Activated naive CD4-positive, alpha-beta T cell treated with anti-CD3 and anti-CD28 coated beads, Interleukin-2, amount 50 U/mL, for 72 hours (primary cell): Measurements from ENCODE around the gene FTO. TPM values are rescaled to one million over a fixed set of nuclear protein-coding genes. Genes with fewer than 3 reads are reported as not detected.

Experiments
- ATAC-seq, 2 donors: fragments of 150-1000 bp; cut with Tn5 transposase; 2 replicates each; pipeline ENCODE4 v1.10.0; 2021; ENCODE audit warnings: mild to moderate bottlenecking in 2 of 2, moderate library complexity in 2 of 2
- DNase-seq, 2 donors: peaks; one replicate each; pipeline ENCODE4 v3.0.0; 2021 to 2022; ENCODE audit warnings: low spot score in 2 of 2
- H3K27ac Mint-ChIP-seq, 2 donors: one replicate each; pipeline ENCODE4 v1.8.0; 2022; ENCODE audit warnings: mild to moderate bottlenecking in 2 of 2, mixed read lengths in 2 of 2
- H3K36me3 Mint-ChIP-seq, 2 donors: one replicate each; pipeline ENCODE4 v1.8.0; 2022; ENCODE audit warnings: mixed read lengths in 2 of 2
- H3K9me3 Mint-ChIP-seq, 2 donors: one replicate each; pipeline ENCODE4 v1.8.0; 2022; ENCODE audit warnings: mixed read lengths in 2 of 2
- total RNA-seq, 2 donors: library from RNA; stranded (reverse); gene quantifications; one replicate each; pipeline ENCODE4 v1.2.3, GENCODE V29; 2022

Gene FTO
- total RNA-seq, 2 donors from 2014 or later = 57.5 to 63.1 TPM

GRCh38 chr16:53736297-53736696 lies 32.3 kb downstream of the FTO start:
- no peak overlapping the region for H3K27ac Mint-ChIP-seq
- DNase-seq = no peak
- no peaks in the 10 kb centered on the region for H3K9me3 Mint-ChIP-seq
- no peaks in the 10 kb centered on the region for H3K36me3 Mint-ChIP-seq
- no peak for ATAC-seq

GRCh38 chr16:53737552-53737951 lies 33.6 kb downstream of the FTO start:
- no peak overlapping the region for H3K27ac Mint-ChIP-seq
- ATAC-seq = no peak
- H3K36me3 Mint-ChIP-seq = no peaks in the 10 kb centered on the region
- no peaks in the 10 kb centered on the region for H3K9me3 Mint-ChIP-seq
- no peak for DNase-seq

- no peaks in the 10 kb centered on the region for H3K36me3 Mint-ChIP-seq
- DNase-seq (no peak), ATAC-seq (no peak)
- no peaks in the 10 kb centered on the region for H3K9me3 Mint-ChIP-seq
- no peak overlapping the region for H3K27ac Mint-ChIP-seq
Observed at GRCh38 chr16:53740476-53740875, 36.5 kb downstream of the FTO start.

- Mint-ChIP-seq H3K9me3 (no peaks in the 10 kb centered on the region), H3K27ac (no peak overlapping the region), H3K36me3 (no peaks in the 10 kb centered on the region)
- ATAC-seq (no peak), DNase-seq (no peak)
Observed at GRCh38 chr16:53740933-53741531, 37.1 kb downstream of the FTO start.

GRCh38 chr16:53741546-53741945 lies 37.6 kb downstream of the FTO start:
- peaks cover 0 to under 1% of the 10 kb centered on the region in 2 donors for H3K36me3 Mint-ChIP-seq
- ATAC-seq (no peak), DNase-seq (no peak)
- peaks cover 0 to under 1% of the 10 kb centered on the region in 2 donors for H3K9me3 Mint-ChIP-seq
- H3K27ac Mint-ChIP-seq = no peak overlapping the region

- ATAC-seq (no peak), DNase-seq (no peak)
- peaks cover 6 to 16% of the 10 kb centered on the region in 2 donors for H3K36me3 Mint-ChIP-seq
- peaks cover 3 to 10% of the 10 kb centered on the region in 2 donors for H3K9me3 Mint-ChIP-seq
- H3K27ac Mint-ChIP-seq = no peak overlapping the region
Observed at GRCh38 chr16:53743149-53743566, 39.2 kb downstream of the FTO start.

GRCh38 chr16:53744449-53744848 lies 40.5 kb downstream of the FTO start:
- DNase-seq = peak in 1 of 2 donors; percentile 18
- peak; percentile 78 to 82 for ATAC-seq
- Mint-ChIP-seq H3K9me3 (peaks cover 3 to 10% of the 10 kb centered on the region in 2 donors), H3K27ac (peak overlapping the region; percentile 1 to 3), H3K36me3 (peaks cover 6 to 16% of the 10 kb centered on the region in 2 donors)

- ATAC-seq (no peak), DNase-seq (no peak)
- H3K27ac Mint-ChIP-seq = peak overlapping the region in 1 of 2 donors; percentile 40
- H3K36me3 Mint-ChIP-seq = peaks cover 6 to 16% of the 10 kb centered on the region in 2 donors
- H3K9me3 Mint-ChIP-seq = peaks cover 3 to 10% of the 10 kb centered on the region in 2 donors
Observed at GRCh38 chr16:53745086-53745485, 41.1 kb downstream of the FTO start.

GRCh38 chr16:53745753-53746266 lies 41.9 kb downstream of the FTO start:
- H3K9me3 Mint-ChIP-seq = peaks cover 3 to 10% of the 10 kb centered on the region in 2 donors
- ATAC-seq (peak; percentile 80 to 82), DNase-seq (no peak)
- H3K27ac Mint-ChIP-seq = no peak overlapping the region
- H3K36me3 Mint-ChIP-seq = peaks cover 6 to 16% of the 10 kb centered on the region in 2 donors

- no peak for ATAC-seq
- DNase-seq = no peak
- peaks cover 0 to 2% of the 10 kb centered on the region in 2 donors for H3K9me3 Mint-ChIP-seq
- H3K36me3 Mint-ChIP-seq = peaks cover 3 to 6% of the 10 kb centered on the region in 2 donors
- H3K27ac Mint-ChIP-seq = no peak overlapping the region
Observed at GRCh38 chr16:53752560-53752959, 48.6 kb downstream of the FTO start.

GRCh38 chr16:53753431-53753830 lies 49.5 kb downstream of the FTO start:
- no peak overlapping the region for H3K27ac Mint-ChIP-seq
- no peak for ATAC-seq
- DNase-seq = no peak
- no peaks in the 10 kb centered on the region for H3K36me3 Mint-ChIP-seq
- peaks cover 0 to 2% of the 10 kb centered on the region in 2 donors for H3K9me3 Mint-ChIP-seq

GRCh38 chr16:53755026-53755910 lies 51.3 kb downstream of the FTO start:
- Mint-ChIP-seq H3K36me3 (no peaks in the 10 kb centered on the region), H3K9me3 (peaks cover 0 to 10% of the 10 kb centered on the region in 2 donors), H3K27ac (no peak overlapping the region)
- DNase-seq (no peak), ATAC-seq (no peak)

- Mint-ChIP-seq H3K27ac (no peak overlapping the region), H3K36me3 (no peaks in the 10 kb centered on the region), H3K9me3 (peaks cover 0 to 10% of the 10 kb centered on the region in 2 donors)
- no peak for DNase-seq
- no peak for ATAC-seq
Observed at GRCh38 chr16:53756275-53756996, 52.5 kb downstream of the FTO start.

- ATAC-seq = no peak
- Mint-ChIP-seq H3K27ac (no peak overlapping the region), H3K9me3 (peaks cover 0 to 10% of the 10 kb centered on the region in 2 donors), H3K36me3 (no peaks in the 10 kb centered on the region)
- no peak for DNase-seq
Observed at GRCh38 chr16:53757971-53758609, 54.1 kb downstream of the FTO start.

- DNase-seq (no peak), ATAC-seq (no peak)
- H3K27ac Mint-ChIP-seq = no peak overlapping the region
- H3K36me3 Mint-ChIP-seq = no peaks in the 10 kb centered on the region
- H3K9me3 Mint-ChIP-seq = peaks cover 0 to 10% of the 10 kb centered on the region in 2 donors
Observed at GRCh38 chr16:53761962-53762703, 58.2 kb downstream of the FTO start.
